Activated effector memory CD4-positive, alpha-beta T cell treated with anti-CD3 and anti-CD28 coated beads, Interleukin-2, amount 50 U/mL, for 16 hours (primary cell): Measurements from ENCODE around the gene FNDC3B.
"Not testable (repeated sequence)": the region's sequence is repeated elsewhere in the genome, so short reads cannot be mapped to it uniquely, and the experiment has no call there.

ENCODE experiments used
- DNase-seq: peaks from one replicate; pipeline ENCODE4 v3.0.0-alpha.2; 2020

Gene FNDC3B

GRCh38 chr3:172352786-172353185 lies 313.4 kb downstream of the FNDC3B start:
- no peak for DNase-seq

GRCh38 chr3:172354931-172355499 lies 315.6 kb downstream of the FNDC3B start:
- DNase-seq, result no peak

GRCh38 chr3:172355836-172356235 lies 316.5 kb downstream of the FNDC3B start:
- no peak for DNase-seq

GRCh38 chr3:172356427-172356826 lies 317.0 kb downstream of the FNDC3B start:
- no peak for DNase-seq

GRCh38 chr3:172357850-172358754 lies 318.7 kb downstream of the FNDC3B start:
- no peak for DNase-seq

GRCh38 chr3:172359231-172359630 lies 319.9 kb downstream of the FNDC3B start:
- no peak for DNase-seq

- DNase-seq, result no peak
Observed at GRCh38 chr3:172359996-172360395, 320.6 kb downstream of the FNDC3B start.

GRCh38 chr3:172362583-172362982 lies 323.2 kb downstream of the FNDC3B start:
- no peak for DNase-seq

GRCh38 chr3:172364374-172365027 lies 325.1 kb downstream of the FNDC3B start:
- DNase-seq, result no peak

GRCh38 chr3:172365028-172365567 lies 325.7 kb downstream of the FNDC3B start:
- DNase-seq, result no peak

GRCh38 chr3:172367205-172368105 lies 328.1 kb downstream of the FNDC3B start:
- no peak for DNase-seq

GRCh38 chr3:172368556-172368955 lies 329.2 kb downstream of the FNDC3B start:
- DNase-seq, result not testable (repeated sequence)

- no peak for DNase-seq
Observed at GRCh38 chr3:172369590-172370259, 330.3 kb downstream of the FNDC3B start.

GRCh38 chr3:172370419-172370818 lies 331.0 kb downstream of the FNDC3B start:
- no peak for DNase-seq

GRCh38 chr3:172371544-172371943 lies 332.2 kb downstream of the FNDC3B start:
- no peak for DNase-seq

- DNase-seq, result no peak
Observed at GRCh38 chr3:172372895-172373294, 333.5 kb downstream of the FNDC3B start.

GRCh38 chr3:172373912-172374311 lies 334.5 kb downstream of the FNDC3B start:
- DNase-seq, result no peak

GRCh38 chr3:172375206-172375850 lies 335.9 kb downstream of the FNDC3B start:
- DNase-seq, result no peak

GRCh38 chr3:172376402-172376801 lies 337.0 kb downstream of the FNDC3B start:
- DNase-seq, result no peak

- no peak for DNase-seq
Observed at GRCh38 chr3:172376881-172377280, 337.5 kb downstream of the FNDC3B start.

GRCh38 chr3:172378439-172378838 lies 339.1 kb downstream of the FNDC3B start:
- DNase-seq, result no peak
